ENCODE data around the gene ABCC12.
A peak's percentile ranks its signal among the peaks of the same experiment; 100 is the strongest.

Gene ABCC12

GRCh38 chr16:48140821-48141220 is 15.0 kb downstream of the ABCC12 start:
- no peak for DNase-seq (ENCODE audit: low read depth)
- no peak for TF ChIP-seq CTCF (conservative IDR thresholded peaks at IDR 0.05; ENCODE audit: low read length)
- no peak overlapping the region for H3K4me3 ChIP-seq (ENCODE audit: low read length)

DNA sequence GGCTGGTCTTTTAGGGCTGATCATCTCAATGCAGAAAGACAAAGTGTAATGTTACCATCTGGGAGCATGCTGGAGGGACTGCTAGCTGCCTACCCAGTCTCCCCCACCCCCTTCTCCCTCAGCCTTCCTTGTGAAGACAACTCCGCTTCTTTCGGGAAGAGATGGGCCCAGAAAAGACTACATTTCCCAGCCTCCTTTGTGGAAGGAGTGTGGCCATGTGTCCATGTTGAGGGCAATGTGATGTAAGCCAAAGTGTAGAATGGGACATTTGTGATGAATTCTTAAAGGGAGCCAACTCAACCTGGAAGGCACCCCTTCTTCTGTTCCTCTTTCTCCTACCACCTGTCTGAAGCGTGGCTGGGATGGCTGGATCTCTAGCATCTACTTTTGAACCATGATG is 16.3 kb downstream of the ABCC12 start:
- DNase-seq (ENCODE audit: low read depth) = no peak
- TF ChIP-seq CTCF (conservative IDR thresholded peaks at IDR 0.05; ENCODE audit: low read length) = no peak
- H3K4me3 ChIP-seq (ENCODE audit: low read length) = no peak overlapping the region

GRCh38 chr16:48138543-48138942 is 17.2 kb downstream of the ABCC12 start:
- no peak for DNase-seq (ENCODE audit: low read depth)
- H3K4me3 ChIP-seq (ENCODE audit: low read length) = no peak overlapping the region
- no peak for TF ChIP-seq CTCF (conservative IDR thresholded peaks at IDR 0.05; ENCODE audit: low read length)

GRCh38 chr16:48137822-48138221 is 18.0 kb downstream of the ABCC12 start:
- DNase-seq (ENCODE audit: low read depth) = no peak
- TF ChIP-seq CTCF (conservative IDR thresholded peaks at IDR 0.05; ENCODE audit: low read length) = no peak
- no peak overlapping the region for H3K4me3 ChIP-seq (ENCODE audit: low read length)

DNA sequence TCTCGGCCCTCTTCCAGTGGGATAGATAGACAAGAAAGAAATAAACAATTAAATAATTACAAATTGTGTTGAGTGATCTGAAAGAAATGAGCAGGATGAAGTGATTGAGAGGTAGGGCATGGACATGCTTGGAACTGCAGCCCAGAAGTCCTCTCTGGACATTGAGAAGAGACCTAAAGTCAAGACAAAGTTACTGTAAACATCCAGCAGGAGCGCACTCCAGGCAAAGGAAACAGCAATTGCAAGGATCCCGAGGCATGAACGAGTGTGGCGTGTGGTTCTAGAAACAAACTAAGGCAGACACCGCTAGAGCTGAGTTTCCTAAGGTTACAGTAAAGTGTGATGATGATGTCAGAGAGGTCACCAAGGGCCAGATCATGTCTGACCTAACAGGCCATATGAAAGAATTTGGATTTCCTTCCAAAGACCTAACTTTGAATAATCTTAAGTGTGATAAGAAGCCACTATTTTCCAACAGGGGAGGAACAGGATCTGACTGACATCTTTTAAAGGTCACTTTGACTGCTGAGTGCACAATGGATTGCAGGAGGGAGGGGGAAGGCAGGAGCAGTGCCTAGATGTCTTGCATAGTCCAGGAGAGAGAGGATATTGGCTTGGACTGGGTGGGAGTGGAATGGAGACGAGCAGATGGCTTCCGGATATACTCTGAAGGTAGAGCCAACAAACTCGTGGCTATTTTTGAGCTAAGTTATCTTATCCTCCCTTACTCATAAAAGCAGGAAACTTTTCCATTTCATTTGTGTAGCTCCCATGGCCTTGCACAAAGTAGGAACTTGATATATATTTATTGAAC is 19.0 kb downstream of the ABCC12 start:
- peak; percentile 19 for DNase-seq (ENCODE audit: low read depth)
- no peak for TF ChIP-seq CTCF (conservative IDR thresholded peaks at IDR 0.05; ENCODE audit: low read length)
- no peak overlapping the region for H3K4me3 ChIP-seq (ENCODE audit: low read length)

- no peak for DNase-seq (ENCODE audit: low read depth)
- no peak overlapping the region for H3K4me3 ChIP-seq (ENCODE audit: low read length)
- no peak for TF ChIP-seq CTCF (conservative IDR thresholded peaks at IDR 0.05; ENCODE audit: low read length)
Measured at GRCh38 chr16:48133455-48134211, 22.2 kb downstream of the ABCC12 start.

GRCh38 chr16:48132696-48133095 is 23.1 kb downstream of the ABCC12 start:
- H3K4me3 ChIP-seq (ENCODE audit: low read length) = no peak overlapping the region
- TF ChIP-seq CTCF (conservative IDR thresholded peaks at IDR 0.05; ENCODE audit: low read length) = no peak
- DNase-seq (ENCODE audit: low read depth) = no peak
